Stimulated activated CD4-positive, alpha-beta T cell treated with anti-CD3 and anti-CD28 coated beads, Interleukin-12 subunit alpha, Interleukin-12 subunit beta, amount 100 ng/mL, for 4 hours (primary cell): ENCODE results near the gene NPLOC4.
"Not testable (repeated sequence)": the region's sequence is repeated elsewhere in the genome, so short reads cannot be mapped to it uniquely, and the experiment has no call there.

Source experiments
- DNase-seq: peaks from one replicate; pipeline ENCODE4 v3.0.0-alpha.2; 2020

NPLOC4 gene

GRCh38 chr17:81531998-81532404, 104.9 kb downstream of the NPLOC4 start:
- not testable (repeated sequence) for DNase-seq

GRCh38 chr17:81531013-81531412, 105.9 kb downstream of the NPLOC4 start:
- not testable (repeated sequence) for DNase-seq

GRCh38 chr17:81529437-81529803, 107.5 kb downstream of the NPLOC4 start:
- no peak for DNase-seq

- DNase-seq: no peak
Measured at GRCh38 chr17:81528651-81529436, 108.1 kb downstream of the NPLOC4 start.

GRCh38 chr17:81528384-81528650, 108.6 kb downstream of the NPLOC4 start:
- no peak for DNase-seq

- no peak for DNase-seq
Measured at GRCh38 chr17:81527591-81528383, 109.1 kb downstream of the NPLOC4 start, which contains the start of gene FSCN2. TSS of gene FSCN2 (plus strand) at chr17:81528377. CDS start at chr17:81528532, 155 bp downstream.

GRCh38 chr17:81526662-81527571, 110.0 kb downstream of the NPLOC4 start:
- no peak for DNase-seq

- no peak for DNase-seq
Measured at GRCh38 chr17:81524865-81525159, 112.1 kb downstream of the NPLOC4 start.

GRCh38 chr17:81524039-81524864, 112.7 kb downstream of the NPLOC4 start:
- DNase-seq: no peak

GRCh38 chr17:81523402-81524038, 113.4 kb downstream of the NPLOC4 start:
- no peak for DNase-seq

- DNase-seq: no peak
Measured at GRCh38 chr17:81522491-81523401, 114.2 kb downstream of the NPLOC4 start.

GRCh38 chr17:81520021-81520901, 116.7 kb downstream of the NPLOC4 start:
- DNase-seq: no peak

- DNase-seq: peak; percentile 63
Measured at GRCh38 chr17:81519284-81520020, 117.5 kb downstream of the NPLOC4 start.

GRCh38 chr17:81518785-81519283, 118.1 kb downstream of the NPLOC4 start:
- DNase-seq: no peak

- DNase-seq: no peak
Measured at GRCh38 chr17:81518113-81518784, 118.7 kb downstream of the NPLOC4 start.

- DNase-seq: no peak
Measured at GRCh38 chr17:81517339-81518112, 119.4 kb downstream of the NPLOC4 start.

- DNase-seq: no peak
Measured at GRCh38 chr17:81517009-81517338, 119.9 kb downstream of the NPLOC4 start.

- DNase-seq: no peak
Measured at GRCh38 chr17:81516439-81516838, 120.5 kb downstream of the NPLOC4 start.
